T-helper 2 cell treated with Interferon-gamma antibody and Interleukin-4, amounts not matched to agents 5 μg/mL and 100 μg/mL, for 36 hours (primary cell): ENCODE data around the gene SLC39A9.

Experiments
- DNase-seq: peaks from one replicate; pipeline ENCODE4 v3.0.0; 2021; ENCODE audit warnings: low spot score
- H3K27ac Mint-ChIP-seq: one replicate; pipeline ENCODE4 v1.8.0; 2021; ENCODE audit warnings: mild to moderate bottlenecking, mixed read lengths
- H3K27me3 Mint-ChIP-seq: one replicate; pipeline ENCODE4 v1.8.0; 2021; ENCODE audit warnings: low read depth, mixed read lengths
- H3K36me3 Mint-ChIP-seq: one replicate; pipeline ENCODE4 v1.8.0; 2021; ENCODE audit warnings: low read depth, mixed read lengths
- H3K4me1 Mint-ChIP-seq: one replicate; pipeline ENCODE4 v1.8.0; 2021; ENCODE audit warnings: low read depth, mixed read lengths
- H3K4me3 Mint-ChIP-seq: one replicate; pipeline ENCODE4 v1.8.0; 2022; ENCODE audit warnings: mild to moderate bottlenecking, moderate library complexity, mixed read lengths
- H3K9me3 Mint-ChIP-seq: one replicate; pipeline ENCODE4 v1.8.0; 2021; ENCODE audit warnings: mixed read lengths

SLC39A9 gene

DNA sequence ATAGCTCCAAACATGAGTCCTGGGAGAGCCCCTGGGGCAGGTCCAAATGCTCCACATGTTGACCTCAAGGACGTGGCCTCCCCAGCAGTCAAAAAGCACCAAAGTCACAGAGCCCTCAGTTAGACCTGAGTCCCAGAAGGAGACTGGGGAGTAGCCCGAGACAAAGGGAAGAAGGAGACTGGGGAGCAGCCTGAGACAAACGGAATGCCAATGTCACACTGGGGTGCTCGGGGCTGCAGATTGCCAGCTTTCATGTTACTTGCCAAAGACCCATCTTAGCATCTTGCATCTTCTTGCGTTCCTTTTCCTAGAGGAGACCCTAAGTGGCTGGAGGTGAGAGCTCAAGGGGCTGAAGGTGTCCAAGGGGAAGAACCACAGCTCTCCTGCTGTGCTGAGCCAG lies 100.9 kb downstream of the SLC39A9 start:
- H3K27me3 Mint-ChIP-seq = peaks cover 9% of the 10 kb centered on the region
- H3K4me3 Mint-ChIP-seq = no peak overlapping the region
- H3K27ac Mint-ChIP-seq = no peak overlapping the region
- no peaks in the 10 kb centered on the region for H3K9me3 Mint-ChIP-seq
- DNase-seq = no peak
- H3K36me3 Mint-ChIP-seq = no peaks in the 10 kb centered on the region
- H3K4me1 Mint-ChIP-seq = no peaks in the 10 kb centered on the region

DNA sequence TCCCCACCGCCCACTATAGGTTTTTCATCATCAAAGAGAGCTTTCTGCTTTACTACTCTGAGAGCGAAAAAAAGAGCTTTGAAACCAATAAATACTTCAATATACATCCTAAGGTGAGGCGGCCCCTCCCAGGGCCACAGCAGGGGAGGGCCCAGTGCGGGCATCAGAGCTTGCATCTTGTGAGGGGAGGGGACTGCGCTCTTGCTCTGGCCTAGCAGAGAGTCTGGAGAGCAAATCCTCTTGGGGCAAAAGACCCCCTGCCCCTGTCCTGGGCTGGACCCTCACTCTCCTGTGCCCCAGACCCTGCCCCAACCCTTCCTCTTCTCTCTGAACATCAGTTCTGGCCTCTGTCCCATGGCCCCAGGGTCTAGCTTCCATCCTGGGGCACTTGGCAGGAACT lies 101.6 kb downstream of the SLC39A9 start:
- no peaks in the 10 kb centered on the region for H3K9me3 Mint-ChIP-seq
- peaks cover 9% of the 10 kb centered on the region for H3K27me3 Mint-ChIP-seq
- H3K27ac Mint-ChIP-seq = no peak overlapping the region
- H3K36me3 Mint-ChIP-seq = no peaks in the 10 kb centered on the region
- no peak for DNase-seq
- no peak overlapping the region for H3K4me3 Mint-ChIP-seq
- H3K4me1 Mint-ChIP-seq = no peaks in the 10 kb centered on the region

DNA sequence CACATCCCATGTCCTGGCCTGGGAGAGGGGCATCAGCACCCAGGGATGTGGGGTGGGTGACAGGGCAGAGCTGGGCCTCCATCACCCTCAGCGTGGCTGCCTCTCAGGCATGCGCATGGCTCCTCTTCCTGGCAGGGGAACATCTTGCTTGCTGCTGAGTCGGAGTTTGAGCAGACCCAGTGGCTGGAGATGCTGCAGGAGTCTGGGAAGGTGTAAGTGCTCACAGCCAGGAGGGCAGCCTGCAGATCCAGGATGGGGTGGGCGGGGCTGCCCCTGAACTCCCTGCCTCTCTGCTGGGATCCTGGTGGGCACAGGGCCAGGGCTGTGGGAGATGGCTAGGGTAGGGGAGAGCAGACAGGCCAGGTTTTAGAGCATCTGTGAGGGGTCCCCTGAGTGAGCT lies 102.2 kb downstream of the SLC39A9 start:
- H3K27me3 Mint-ChIP-seq = peaks cover 7% of the 10 kb centered on the region
- H3K27ac Mint-ChIP-seq = no peak overlapping the region
- H3K9me3 Mint-ChIP-seq = no peaks in the 10 kb centered on the region
- no peak overlapping the region for H3K4me3 Mint-ChIP-seq
- no peaks in the 10 kb centered on the region for H3K4me1 Mint-ChIP-seq
- no peak for DNase-seq
- no peaks in the 10 kb centered on the region for H3K36me3 Mint-ChIP-seq

DNA sequence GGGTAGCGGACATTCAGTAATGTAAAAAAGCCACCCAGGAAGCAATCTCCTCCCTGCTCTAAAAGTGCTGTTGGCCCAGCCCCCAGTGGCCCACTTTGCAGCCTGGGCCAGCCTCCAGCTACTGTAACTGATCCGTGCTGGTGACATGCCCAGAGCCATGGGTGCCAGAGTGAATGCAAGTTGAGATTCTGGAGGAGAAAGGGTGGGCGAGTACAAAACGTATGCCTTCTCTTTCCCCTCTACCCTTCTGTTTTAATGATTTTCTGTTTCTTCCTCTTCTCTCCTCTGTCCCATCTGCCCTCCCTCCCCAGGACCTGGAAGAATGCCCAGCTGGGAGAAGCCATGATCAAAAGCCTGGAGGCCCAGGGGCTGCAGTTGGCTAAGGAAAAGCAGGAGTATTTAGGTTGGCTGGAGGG lies 102.9 kb downstream of the SLC39A9 start:
- peaks cover 6% of the 10 kb centered on the region for H3K27me3 Mint-ChIP-seq
- H3K9me3 Mint-ChIP-seq = no peaks in the 10 kb centered on the region
- no peak overlapping the region for H3K27ac Mint-ChIP-seq
- H3K36me3 Mint-ChIP-seq = no peaks in the 10 kb centered on the region
- H3K4me3 Mint-ChIP-seq = no peak overlapping the region
- H3K4me1 Mint-ChIP-seq = no peaks in the 10 kb centered on the region
- DNase-seq = no peak

DNA sequence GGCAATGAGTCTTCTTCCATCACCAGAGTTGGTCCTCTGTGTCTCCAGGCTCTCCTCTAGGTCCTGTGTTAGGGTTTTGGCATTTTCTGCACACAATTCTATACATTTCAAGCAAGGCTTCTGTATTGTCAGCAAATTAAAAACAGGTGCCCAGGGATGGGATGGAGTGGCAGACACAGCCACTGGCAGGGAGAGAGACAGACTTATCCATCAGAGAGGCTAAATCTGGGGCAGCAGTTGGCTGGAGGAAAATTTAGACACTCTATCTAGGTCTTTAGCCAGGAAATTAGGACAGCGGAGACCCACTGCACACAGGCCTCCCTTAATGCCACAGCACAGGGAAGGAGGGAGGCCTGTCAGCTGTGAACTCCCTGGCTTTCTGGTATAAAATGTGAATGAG lies 106.3 kb downstream of the SLC39A9 start:
- DNase-seq = no peak
- Mint-ChIP-seq H3K4me3 (no peak overlapping the region), H3K4me1 (no peaks in the 10 kb centered on the region), H3K9me3 (no peaks in the 10 kb centered on the region), H3K27ac (no peak overlapping the region), H3K36me3 (no peaks in the 10 kb centered on the region), H3K27me3 (peaks cover 6% of the 10 kb centered on the region)

DNA sequence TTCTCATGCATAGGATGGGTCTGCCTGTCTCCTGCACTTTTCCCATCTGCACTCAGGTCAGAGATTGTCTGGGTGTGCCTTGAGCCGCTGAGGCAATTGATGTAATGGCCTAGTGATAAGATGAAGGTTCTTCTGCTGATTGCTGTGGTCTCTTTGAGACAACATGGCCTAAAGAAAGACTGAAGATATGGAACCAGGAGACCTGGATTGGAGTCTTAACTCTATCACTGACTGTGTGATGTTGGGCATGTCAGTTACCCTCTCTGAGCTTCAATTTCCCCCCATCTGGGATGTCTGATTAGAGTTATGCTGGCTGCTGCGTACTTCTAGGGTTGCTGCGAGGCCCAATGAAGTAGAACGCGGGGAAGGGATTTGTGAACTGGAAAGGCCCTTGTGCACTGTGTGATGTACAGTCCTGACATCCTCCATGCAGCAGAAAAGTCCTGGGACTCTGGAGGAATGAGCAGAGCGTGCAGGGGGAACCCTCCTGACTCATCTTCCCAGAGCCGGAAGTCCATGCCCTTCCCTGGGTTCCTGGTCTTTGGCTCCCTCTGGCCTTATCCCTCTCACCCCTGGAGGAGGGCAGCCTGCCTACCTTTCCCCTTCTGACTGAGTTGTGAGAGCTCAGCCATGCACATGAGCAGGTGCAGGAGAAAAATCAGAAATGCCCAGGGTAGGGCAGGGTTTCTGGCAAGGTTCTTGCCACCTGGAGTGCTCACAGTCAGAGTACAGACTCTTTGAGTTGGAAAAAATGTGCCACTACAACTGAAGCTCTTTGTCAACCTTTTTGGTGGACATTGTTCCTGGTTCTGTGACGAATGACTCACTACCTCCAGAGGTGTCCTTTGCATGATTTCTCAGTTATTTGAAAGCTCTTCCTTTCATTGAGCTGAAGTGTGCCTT lies 107.1 kb downstream of the SLC39A9 start:
- no peaks in the 10 kb centered on the region for H3K36me3 Mint-ChIP-seq
- H3K27ac Mint-ChIP-seq = no peak overlapping the region
- no peak for DNase-seq
- H3K9me3 Mint-ChIP-seq = no peaks in the 10 kb centered on the region
- no peaks in the 10 kb centered on the region for H3K4me1 Mint-ChIP-seq
- no peak overlapping the region for H3K4me3 Mint-ChIP-seq
- peaks cover 9% of the 10 kb centered on the region for H3K27me3 Mint-ChIP-seq

DNA sequence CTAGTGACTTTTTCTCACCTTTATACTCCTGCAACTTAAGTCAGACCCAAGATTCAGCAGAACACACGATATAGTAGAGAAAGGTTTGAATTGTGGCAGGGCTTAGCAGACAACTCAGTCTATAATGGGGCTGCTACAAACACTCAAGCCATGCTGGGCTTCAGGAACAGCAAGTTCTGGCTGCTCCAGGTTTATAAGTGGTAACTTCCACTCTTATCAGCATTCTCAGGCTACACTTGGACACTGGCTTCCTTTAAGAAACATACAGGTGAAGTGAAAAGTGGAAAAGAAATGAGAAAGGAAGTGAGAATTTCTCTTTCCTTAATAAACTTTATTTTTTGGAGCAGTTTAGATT lies 107.7 kb downstream of the SLC39A9 start:
- Mint-ChIP-seq H3K27me3 (peaks cover 13% of the 10 kb centered on the region), H3K36me3 (no peaks in the 10 kb centered on the region), H3K27ac (no peak overlapping the region), H3K9me3 (no peaks in the 10 kb centered on the region), H3K4me1 (no peaks in the 10 kb centered on the region), H3K4me3 (no peak overlapping the region)
- DNase-seq = no peak
